Skeletal muscle satellite cell (primary cell): Measurements from ENCODE around the gene MTUS2. TPM values are rescaled to one million over a fixed set of nuclear protein-coding genes. Genes with fewer than 3 reads are reported as not detected.

Experiments
- H3K27me3 ChIP-seq: 2 replicates; pipeline ENCODE4 v1.7.0; 2013; ENCODE audit warnings: low read length; ENCODE audit not compliant: control insufficient read depth, insufficient read depth
- H3K36me3 ChIP-seq: 2 replicates; pipeline ENCODE4 v1.7.0; 2013; ENCODE audit warnings: mild to moderate bottlenecking, control low read depth, low read length; ENCODE audit not compliant: insufficient read depth
- H3K4me1 ChIP-seq: 2 replicates; pipeline ENCODE4 v1.7.0; 2013; ENCODE audit warnings: low read length; ENCODE audit not compliant: control insufficient read depth, insufficient read depth
- H3K4me2 ChIP-seq: 2 replicates; pipeline ENCODE4 v1.7.0; 2013; ENCODE audit warnings: mild to moderate bottlenecking, low read length
- H3K4me3 ChIP-seq: 2 replicates; pipeline ENCODE4 v1.7.0; 2013; ENCODE audit warnings: low read length
- H3K9ac ChIP-seq: 2 replicates; pipeline ENCODE4 v1.7.0; 2013; ENCODE audit warnings: mild to moderate bottlenecking, low read depth, low read length, moderate library complexity
- H3K9me3 ChIP-seq: replicated peaks from 2 replicates; pipeline ENCODE4 v1.7.0; 2013; ENCODE audit warnings: mild to moderate bottlenecking, control low read depth, low read length
- total RNA-seq: library from RNA; depleted of rRNA; stranded (reverse); fragments of >200 nt; gene quantifications from 2 replicates; pipeline ENCODE4 v1.2.3, GENCODE V29; 2012; rRNA removed

Gene MTUS2
- total RNA-seq, result under 0.01 TPM in 1 of 2 replicates, not detected in the other

DNA sequence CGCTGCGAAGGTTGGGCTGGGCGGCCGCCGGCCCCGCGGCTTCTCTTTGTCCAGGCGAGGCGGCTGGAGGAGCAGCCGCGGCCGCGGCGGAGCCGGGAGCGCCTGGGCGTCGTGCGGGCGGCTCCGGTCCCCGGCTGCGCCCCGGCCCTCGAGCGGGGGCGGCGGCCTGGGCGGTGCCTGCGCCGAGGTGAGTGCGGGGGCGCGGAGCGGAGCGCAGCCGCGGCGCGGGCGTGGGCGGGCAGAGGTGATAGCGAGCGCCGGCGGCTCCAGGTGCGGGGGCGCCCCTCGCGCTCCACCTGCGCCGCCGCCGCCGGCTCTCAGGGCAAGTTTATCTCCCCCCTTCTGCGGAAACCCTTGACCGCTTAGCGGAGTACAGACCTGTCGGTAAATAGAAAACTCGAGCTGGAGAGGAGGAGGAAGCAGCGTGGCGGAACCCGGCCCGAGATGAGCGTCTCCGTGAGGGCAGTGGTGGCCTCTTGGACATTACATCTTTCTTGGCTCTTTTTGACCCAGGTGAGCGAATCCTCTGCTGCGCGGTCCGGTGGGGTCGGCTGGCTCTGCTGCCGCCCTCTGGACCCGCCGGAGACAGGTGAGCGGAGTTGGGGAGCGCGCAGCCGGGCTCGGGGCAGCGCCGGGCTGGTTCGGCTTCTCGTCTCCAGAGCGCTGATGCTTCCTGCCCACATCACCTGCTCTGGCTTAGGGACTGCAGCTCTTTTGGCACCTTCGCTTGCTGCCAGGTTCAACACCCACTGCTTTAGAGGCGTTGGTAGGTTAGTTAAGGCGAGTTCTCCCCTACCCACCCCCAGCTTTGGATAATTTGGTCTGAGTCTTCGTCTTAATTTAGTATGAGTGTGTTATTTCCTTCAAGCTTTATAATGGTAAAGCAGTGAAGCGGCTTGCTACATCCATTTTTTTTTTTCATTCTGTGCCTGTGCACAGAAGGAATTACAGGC lies at the start of gene MTUS2:
Gene MTUS2 (plus strand): TSS at position 241 of the 953 bp plus-strand sequence.
- peak within 1 kb of the TSS; percentile 61 for H3K4me3 ChIP-seq
- peaks cover 62% of the 10 kb centered on the region for H3K27me3 ChIP-seq
- no peaks in the 10 kb centered on the region for H3K36me3 ChIP-seq
- peak within 1 kb of the TSS; percentile 85 for H3K4me2 ChIP-seq
- no peak within 1 kb of the TSS for H3K9ac ChIP-seq
- no peaks in the 10 kb centered on the region for H3K9me3 ChIP-seq
- H3K4me1 ChIP-seq, result peaks cover 9% of the 10 kb centered on the region

DNA sequence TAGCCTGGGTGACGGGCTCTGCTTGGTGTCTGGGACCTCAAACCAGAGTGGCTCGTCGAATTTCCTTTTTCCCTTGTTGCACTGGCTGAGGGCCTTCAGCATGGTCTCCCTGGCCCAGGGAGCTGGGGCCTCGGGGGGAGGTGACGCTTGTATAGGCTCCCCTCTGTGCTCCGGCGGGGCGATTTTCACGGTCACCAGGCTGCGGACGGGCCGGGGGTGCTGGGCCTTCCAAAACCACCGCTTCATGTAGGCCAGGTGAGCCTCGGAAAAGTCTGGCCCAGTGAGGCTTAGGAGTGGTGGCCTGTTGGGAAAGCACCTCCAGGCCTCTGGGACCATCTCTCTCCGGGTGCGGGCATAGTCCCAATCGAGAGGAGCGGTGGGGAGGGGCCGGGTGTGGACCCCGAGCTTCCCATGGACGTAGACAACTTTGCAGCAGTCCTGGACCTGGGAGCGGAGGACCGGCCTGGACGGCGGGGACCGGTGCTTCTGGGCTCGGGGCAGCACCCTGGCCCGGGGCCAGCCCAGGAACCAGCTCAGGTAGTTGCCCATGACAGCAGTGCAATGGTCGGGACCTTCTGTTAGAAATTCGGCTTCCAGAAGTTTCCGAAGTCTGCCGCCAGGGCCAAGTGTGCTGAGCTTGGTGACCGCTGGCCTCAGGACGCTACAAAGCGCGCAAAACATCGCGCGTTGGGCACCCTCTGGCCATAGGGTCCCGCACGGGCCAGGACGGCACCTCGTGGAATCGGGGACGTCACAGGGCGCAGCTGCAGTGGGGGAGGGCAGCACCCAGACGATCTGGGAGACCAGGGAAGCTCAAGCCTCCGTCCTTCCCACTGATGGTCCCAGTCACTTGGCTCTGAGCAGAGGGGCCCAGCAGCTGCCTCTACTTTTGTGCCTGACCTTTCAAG lies 41.6 kb upstream of the MTUS2 start:
- no peak overlapping the region for H3K9ac ChIP-seq
- H3K9me3 ChIP-seq, result no peaks in the 10 kb centered on the region
- H3K4me1 ChIP-seq, result no peaks in the 10 kb centered on the region
- H3K4me2 ChIP-seq, result no peak overlapping the region
- H3K27me3 ChIP-seq, result peaks cover 6% of the 10 kb centered on the region
- no peaks in the 10 kb centered on the region for H3K36me3 ChIP-seq
- no peak overlapping the region for H3K4me3 ChIP-seq

- peaks cover 4% of the 10 kb centered on the region for H3K4me1 ChIP-seq
- H3K4me2 ChIP-seq, result no peak overlapping the region
- no peak overlapping the region for H3K4me3 ChIP-seq
- H3K9ac ChIP-seq, result no peak overlapping the region
- H3K36me3 ChIP-seq, result no peaks in the 10 kb centered on the region
- peaks cover 12% of the 10 kb centered on the region for H3K27me3 ChIP-seq
- H3K9me3 ChIP-seq, result no peaks in the 10 kb centered on the region
These were observed 27.1 kb upstream of the MTUS2 start for GRCh38 chr13:28792992-28793391.

- peaks cover 4% of the 10 kb centered on the region for H3K27me3 ChIP-seq
- H3K4me2 ChIP-seq, result no peak overlapping the region
- H3K9ac ChIP-seq, result no peak overlapping the region
- H3K4me1 ChIP-seq, result peaks cover 4% of the 10 kb centered on the region
- no peaks in the 10 kb centered on the region for H3K9me3 ChIP-seq
- H3K4me3 ChIP-seq, result no peak overlapping the region
- no peaks in the 10 kb centered on the region for H3K36me3 ChIP-seq
These were observed 25.7 kb upstream of the MTUS2 start for GRCh38 chr13:28794396-28794795.

DNA sequence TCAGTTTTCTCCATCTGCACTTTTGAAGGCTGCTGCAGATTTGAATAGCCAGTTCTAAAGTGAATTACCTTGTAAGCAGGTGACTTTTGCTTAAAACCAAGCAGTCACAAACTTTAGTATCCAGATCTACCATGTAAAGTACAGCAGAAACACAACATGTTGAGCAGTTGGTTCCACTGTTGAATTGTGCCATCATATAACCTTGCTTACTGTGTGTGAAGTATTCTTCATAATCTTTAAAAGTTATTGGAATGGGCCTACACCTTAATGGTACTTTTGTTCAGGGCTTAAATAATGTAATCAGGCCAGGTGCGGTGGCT lies 23.2 kb upstream of the MTUS2 start:
- Histone ChIP-seq H3K36me3 (no peaks in the 10 kb centered on the region), H3K4me2 (no peak overlapping the region), H3K9me3 (no peaks in the 10 kb centered on the region), H3K4me1 (peaks cover 4% of the 10 kb centered on the region), H3K27me3 (no peaks in the 10 kb centered on the region), H3K9ac (no peak overlapping the region), H3K4me3 (no peak overlapping the region)

- no peak overlapping the region for H3K4me3 ChIP-seq
- H3K9ac ChIP-seq, result no peak overlapping the region
- H3K4me2 ChIP-seq, result no peak overlapping the region
- no peaks in the 10 kb centered on the region for H3K4me1 ChIP-seq
- H3K9me3 ChIP-seq, result no peaks in the 10 kb centered on the region
- H3K27me3 ChIP-seq, result peaks cover 17% of the 10 kb centered on the region
- H3K36me3 ChIP-seq, result no peaks in the 10 kb centered on the region
These were observed 14.8 kb upstream of the MTUS2 start for GRCh38 chr13:28805193-28805819.

DNA sequence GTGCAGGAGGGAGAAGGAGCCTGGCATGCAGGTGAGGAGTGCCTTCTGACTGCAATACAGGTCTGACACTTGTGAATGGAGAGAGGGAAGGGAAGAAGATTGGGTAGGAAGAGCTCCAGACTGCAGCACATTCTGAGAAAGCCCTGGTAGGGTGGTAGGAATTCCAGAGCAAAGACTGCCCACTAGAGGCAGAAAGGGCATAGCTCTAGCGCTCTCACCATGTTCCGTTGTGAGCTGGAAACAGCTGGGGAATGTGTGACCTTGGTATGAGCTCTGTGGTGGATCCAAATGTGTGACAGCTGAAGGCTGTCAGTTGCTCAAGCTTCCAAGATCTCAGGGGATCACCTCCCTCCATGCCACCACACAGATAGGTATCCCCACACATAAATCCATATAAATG lies 2.9 kb upstream of the MTUS2 start:
- H3K4me1 ChIP-seq, result peaks cover 9% of the 10 kb centered on the region
- peaks cover 48% of the 10 kb centered on the region for H3K27me3 ChIP-seq
- H3K4me2 ChIP-seq, result no peak overlapping the region

GRCh38 chr13:28819046-28819730 lies 951 bp upstream of the MTUS2 start:
- H3K36me3 ChIP-seq, result no peaks in the 10 kb centered on the region
- no peaks in the 10 kb centered on the region for H3K9me3 ChIP-seq
- peak overlapping the region; percentile 61 for H3K4me3 ChIP-seq
- peaks cover 64% of the 10 kb centered on the region for H3K27me3 ChIP-seq
- H3K4me2 ChIP-seq, result peak overlapping the region; percentile 83
- no peak overlapping the region for H3K9ac ChIP-seq
- H3K4me1 ChIP-seq, result peaks cover 9% of the 10 kb centered on the region

More for the DNA sequence above, 2.9 kb upstream of the MTUS2 start:
- Histone ChIP-seq H3K36me3 (no peaks in the 10 kb centered on the region), H3K9me3 (no peaks in the 10 kb centered on the region), H3K9ac (no peak overlapping the region), H3K4me3 (no peak overlapping the region)

DNA sequence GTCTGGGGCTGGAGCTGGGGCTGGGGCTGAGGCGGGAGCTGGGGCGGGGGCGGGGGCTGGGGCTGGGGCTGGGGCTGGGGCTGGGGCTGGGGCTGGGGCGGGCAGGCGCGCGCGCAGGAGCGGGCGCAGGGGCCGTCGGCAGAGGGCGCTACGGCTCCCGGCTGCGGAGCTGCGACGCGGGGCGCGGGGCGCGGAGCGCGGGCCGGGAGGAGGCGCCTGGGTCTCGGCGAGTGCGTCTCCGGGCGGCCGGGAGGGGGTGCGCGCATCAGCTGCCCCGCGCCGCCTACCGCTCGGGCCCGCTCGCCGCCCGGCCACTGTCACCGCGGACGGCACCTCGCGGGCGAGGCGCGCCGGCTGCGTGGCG lies 422 bp upstream of the MTUS2 start:
- Histone ChIP-seq H3K36me3 (no peaks in the 10 kb centered on the region), H3K9me3 (no peaks in the 10 kb centered on the region), H3K27me3 (peaks cover 62% of the 10 kb centered on the region), H3K4me1 (peaks cover 9% of the 10 kb centered on the region), H3K4me2 (peak overlapping the region; percentile 85), H3K4me3 (peak overlapping the region; percentile 61), H3K9ac (no peak overlapping the region)

DNA sequence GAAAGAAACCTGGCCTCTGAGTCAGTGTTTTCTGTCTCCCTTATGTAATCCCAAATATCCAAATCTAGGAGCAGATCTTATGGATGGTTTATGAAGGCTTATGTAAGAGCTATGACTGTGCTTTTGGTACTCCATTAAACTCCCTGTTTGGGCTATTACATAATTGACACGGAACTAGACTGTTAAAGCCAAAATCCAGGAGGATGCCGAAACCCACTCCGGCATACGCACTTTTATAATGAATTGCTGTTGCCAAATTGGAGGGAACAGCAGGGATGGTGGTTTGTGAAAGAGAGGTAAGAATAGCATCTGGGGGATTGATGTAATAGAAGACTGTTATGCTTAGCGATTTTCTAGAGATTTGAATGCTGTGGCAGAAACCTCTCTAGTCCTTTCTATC lies 2.0 kb downstream of the MTUS2 start:
- Histone ChIP-seq H3K4me2 (no peak overlapping the region), H3K27me3 (peaks cover 66% of the 10 kb centered on the region), H3K36me3 (no peaks in the 10 kb centered on the region), H3K9me3 (no peaks in the 10 kb centered on the region), H3K4me3 (no peak overlapping the region), H3K4me1 (peaks cover 9% of the 10 kb centered on the region), H3K9ac (no peak overlapping the region)

GRCh38 chr13:28822801-28823200 lies 2.7 kb downstream of the MTUS2 start:
- Histone ChIP-seq H3K9me3 (no peaks in the 10 kb centered on the region), H3K9ac (no peak overlapping the region), H3K4me3 (no peak overlapping the region), H3K4me1 (peaks cover 9% of the 10 kb centered on the region), H3K4me2 (no peak overlapping the region), H3K36me3 (no peaks in the 10 kb centered on the region), H3K27me3 (peaks cover 60% of the 10 kb centered on the region)
